H9 (cell line): ENCODE measurements around the gene UMPS. TPM values are rescaled to one million over a fixed set of nuclear protein-coding genes. Genes with fewer than 3 reads are reported as not detected.

ENCODE experiments used
- DNase-seq: peaks from one replicate; pipeline ENCODE4 v3.0.0-alpha.2; 2017
- H2AFZ ChIP-seq: one replicate; pipeline ENCODE4 v1.6.1; 2013; ENCODE audit warnings: mild to moderate bottlenecking, low read length, control low read depth, moderate library complexity
- H2AK5ac ChIP-seq: 2 replicates; pipeline ENCODE4 v1.6.1; 2013; ENCODE audit warnings: low read length, control low read depth, mixed read lengths; ENCODE audit not compliant: insufficient read length
- H2BK120ac ChIP-seq: one replicate; pipeline ENCODE4 v1.6.1; 2013; ENCODE audit warnings: low read depth, mild to moderate bottlenecking, low read length, control low read depth, inconsistent platforms; ENCODE audit not compliant: poor library complexity, severe bottlenecking
- H2BK12ac ChIP-seq: 2 replicates; pipeline ENCODE4 v1.6.1; 2013; ENCODE audit warnings: low read length, control low read depth, mixed read lengths, low read depth; ENCODE audit not compliant: insufficient read length
- H2BK15ac ChIP-seq: 2 replicates; pipeline ENCODE4 v1.6.1; 2013; ENCODE audit warnings: low read depth, low read length, control low read depth
- H2BK20ac ChIP-seq: one replicate; pipeline ENCODE4 v1.6.1; 2013; ENCODE audit warnings: low read depth, mild to moderate bottlenecking, low read length, control low read depth, inconsistent platforms; ENCODE audit not compliant: poor library complexity, severe bottlenecking
- H2BK5ac ChIP-seq: 2 replicates; pipeline ENCODE4 v1.6.1; 2013; ENCODE audit warnings: low read length, control low read depth, mixed read lengths; ENCODE audit not compliant: insufficient read length
- H3K14ac ChIP-seq: 2 replicates; pipeline ENCODE4 v1.6.1; 2013; ENCODE audit warnings: low read length, control low read depth; ENCODE audit not compliant: insufficient read depth
- H3K18ac ChIP-seq: 2 replicates; pipeline ENCODE4 v1.6.1; 2013; ENCODE audit warnings: low read depth, mild to moderate bottlenecking, mixed read lengths, low read length, control low read depth; ENCODE audit not compliant: insufficient read length
- H3K23ac ChIP-seq: 2 replicates; pipeline ENCODE4 v1.6.1; 2013; ENCODE audit warnings: low read length, control low read depth, mixed read lengths, low read depth; ENCODE audit not compliant: insufficient read length
- H3K23me2 ChIP-seq: 2 replicates; pipeline ENCODE4 v1.6.1; 2013; ENCODE audit warnings: low read depth, mild to moderate bottlenecking, mixed read lengths, low read length, control low read depth; ENCODE audit not compliant: insufficient read length, poor library complexity, severe bottlenecking
- H3K27ac ChIP-seq: 2 replicates; pipeline ENCODE4 v1.5.1; 2013; ENCODE audit warnings: low read length, control low read depth, mixed read lengths, low read depth; ENCODE audit not compliant: insufficient read length
- H3K27me3 ChIP-seq: 2 replicates; pipeline ENCODE4 v1.6.1; 2013; ENCODE audit warnings: low read length, control low read depth, inconsistent platforms; ENCODE audit not compliant: insufficient read depth
- H3K4ac ChIP-seq: 2 replicates; pipeline ENCODE4 v1.6.1; 2013; ENCODE audit warnings: low read depth, mild to moderate bottlenecking, control low read depth, inconsistent platforms, low read length, moderate library complexity
- H3K4me1 ChIP-seq: 2 replicates; pipeline ENCODE4 v1.6.1; 2013; ENCODE audit warnings: low read length, control low read depth, inconsistent platforms; ENCODE audit not compliant: insufficient read depth
- H3K4me2 ChIP-seq: 2 replicates; pipeline ENCODE4 v1.6.1; 2013; ENCODE audit warnings: low read length, control low read depth, mixed read lengths; ENCODE audit not compliant: insufficient read length, insufficient read depth
- H3K56ac ChIP-seq: 2 replicates; pipeline ENCODE4 v1.6.1; 2013; ENCODE audit warnings: low read depth, mild to moderate bottlenecking, mixed read lengths, low read length, control low read depth; ENCODE audit not compliant: insufficient read length
- H3K79me1 ChIP-seq: 2 replicates; pipeline ENCODE4 v1.6.1; 2013; ENCODE audit warnings: low read depth, mild to moderate bottlenecking, moderate library complexity, low read length, control low read depth, inconsistent platforms; ENCODE audit not compliant: insufficient read depth, poor library complexity, severe bottlenecking
- H3K79me2 ChIP-seq: 2 replicates; pipeline ENCODE4 v1.6.1; 2013; ENCODE audit warnings: low read length, control low read depth, inconsistent platforms; ENCODE audit not compliant: insufficient read depth
- H3K9ac ChIP-seq: 2 replicates; pipeline ENCODE4 v1.6.1; 2013; ENCODE audit warnings: low read length, control low read depth, mixed read lengths; ENCODE audit not compliant: insufficient read length; ENCODE audit errors: extremely low read depth
- H3K9me3 ChIP-seq: one replicate; pipeline ENCODE4 v1.6.1; 2013; ENCODE audit warnings: low read depth, low read length, inconsistent platforms; ENCODE audit not compliant: control insufficient read depth
- H3T11ph ChIP-seq: one replicate; pipeline ENCODE4 v1.6.1; 2013; ENCODE audit warnings: mild to moderate bottlenecking, low read length, control low read depth, inconsistent platforms
- H4K20me1 ChIP-seq: one replicate; pipeline ENCODE4 v1.6.1; 2013; ENCODE audit not compliant: control insufficient read depth, insufficient read length, insufficient read depth
- H4K5ac ChIP-seq: 2 replicates; pipeline ENCODE4 v1.6.1; 2013; ENCODE audit warnings: low read depth, mild to moderate bottlenecking, mixed read lengths, low read length, control low read depth; ENCODE audit not compliant: insufficient read length
- H4K8ac ChIP-seq: replicated peaks from 2 replicates; pipeline ENCODE4 v1.6.1; 2013; ENCODE audit warnings: low read length, control low read depth, mixed read lengths, low read depth; ENCODE audit not compliant: insufficient read length
- H4K91ac ChIP-seq: 2 replicates; pipeline ENCODE4 v1.6.1; 2013; ENCODE audit warnings: low read depth, mild to moderate bottlenecking, moderate library complexity, mixed read lengths, low read length, control low read depth; ENCODE audit not compliant: insufficient read length
- H3K27ac Mint-ChIP-seq, 3 experiments: 2 replicates in 2 of 3; 3 replicates in 1 of 3; pipeline ENCODE4 v1.8.0; 2020 to 2021; ENCODE audit warnings: mixed read lengths in 3 of 3, mild to moderate bottlenecking in 1 of 3, moderate library complexity in 1 of 3
- H3K27me3 Mint-ChIP-seq: 2 replicates; pipeline ENCODE4 v1.8.0; 2021; ENCODE audit warnings: low read depth, mild to moderate bottlenecking, moderate library complexity, mixed read lengths
- H3K36me3 Mint-ChIP-seq, 3 experiments: 2 replicates in 2 of 3; 3 replicates in 1 of 3; pipeline ENCODE4 v1.8.0; 2020 to 2021; ENCODE audit warnings: low read depth in 3 of 3, mixed read lengths in 3 of 3; ENCODE audit not compliant: insufficient read depth in 1 of 3
- H3K4me1 Mint-ChIP-seq, 2 experiments: 2 replicates each; pipeline ENCODE4 v1.8.0; 2020; ENCODE audit warnings: mixed read lengths in 2 of 2
- H3K4me3 Mint-ChIP-seq, 2 experiments: 2 replicates in 1 of 2; 3 replicates in 1 of 2; pipeline ENCODE4 v1.8.0; 2020 to 2021; ENCODE audit warnings: mild to moderate bottlenecking in 2 of 2, mixed read lengths in 2 of 2, moderate library complexity in 1 of 2
- H3K9me3 Mint-ChIP-seq, 2 experiments: 2 replicates in 1 of 2; 3 replicates in 1 of 2; pipeline ENCODE4 v1.8.0; 2020; ENCODE audit warnings: mild to moderate bottlenecking in 2 of 2, mixed read lengths in 2 of 2, moderate library complexity in 1 of 2
- WGBS: extraction: QIAGEN DNeasy Blood & Tissue Kit; methylation state at CpG from one replicate; pipeline ENCODE4 v1.1.7; 2013; ENCODE audit warnings: missing lambda C conversion rate, low lambda C conversion rate, mixed read lengths; ENCODE audit not compliant: insufficient read length; ENCODE audit errors: extremely low coverage; 5-methylcytosine and 5-hydroxymethylcytosine counted together
- total RNA-seq: library from RNA; stranded (reverse); gene quantifications from 2 replicates; pipeline ENCODE4 v1.2.1, GENCODE V29; 2021
- TF ChIP-seq, protein P1 (sequence below): fragments of 200-600 bp; sonication (generic); conservative IDR thresholded peaks from 3 replicates; pipeline ENCODE4 v1.8.0; 2021; ENCODE audit warnings: antibody characterized with exemption, mild to moderate bottlenecking

UMPS gene
- total RNA-seq, 1 experiment from 2014 or later, result 65.4 TPM

DNA sequence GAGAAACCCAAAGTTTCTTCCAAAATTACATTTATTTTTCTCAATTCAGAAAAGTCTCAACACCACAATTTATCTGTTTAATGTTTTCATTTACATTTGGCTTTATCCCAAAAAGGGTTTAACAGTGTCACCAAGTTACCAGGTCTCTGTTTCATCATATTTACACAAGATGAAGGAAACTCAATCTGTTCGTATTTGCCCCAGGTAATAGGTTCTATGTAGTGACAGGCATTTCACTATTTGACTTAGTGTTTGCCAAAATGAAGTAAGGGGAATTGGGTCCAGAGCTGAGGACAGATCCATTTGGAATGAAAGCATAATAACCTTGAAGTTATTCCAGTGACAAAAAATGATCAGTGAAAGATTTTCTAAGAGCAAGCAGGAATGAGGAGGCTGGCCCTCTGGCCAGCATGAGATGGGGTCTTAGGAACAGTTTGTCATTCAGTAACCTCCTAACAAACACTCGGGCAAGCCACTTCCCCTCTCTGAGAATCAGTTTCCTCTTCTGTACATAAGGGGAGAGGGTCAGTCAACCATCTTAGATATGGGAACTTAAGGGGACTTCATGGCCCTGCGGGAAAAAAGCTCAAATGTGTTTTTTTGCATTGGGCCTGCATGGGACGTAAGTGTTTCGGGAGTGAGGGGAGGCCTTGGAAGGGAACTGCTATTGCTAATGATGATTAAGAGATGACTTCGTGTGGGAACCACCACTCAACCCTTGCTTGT is 31.8 kb downstream of the UMPS start:
- no peak overlapping the region for H3K4ac ChIP-seq
- DNase-seq, result no peak
- H3K23me2 ChIP-seq, result no peaks in the 10 kb centered on the region
- H3K36me3 Mint-ChIP-seq, result peaks cover 26 to 48% (median 40%) of the 10 kb centered on the region in 3 experiments
- no peak overlapping the region for H2BK20ac ChIP-seq
- H3K9me3 Mint-ChIP-seq, result no peaks in the 10 kb centered on the region
- H2AK5ac ChIP-seq, result no peak overlapping the region
- H3K56ac ChIP-seq, result no peak overlapping the region
- H3K27me3 ChIP-seq, result no peaks in the 10 kb centered on the region
- no peak overlapping the region for H3K4me3 Mint-ChIP-seq
- H3K4me2 ChIP-seq, result no peak overlapping the region
- no peaks in the 10 kb centered on the region for H3K79me1 ChIP-seq
- H3K4me1 ChIP-seq, result no peaks in the 10 kb centered on the region
- no peaks in the 10 kb centered on the region for H4K20me1 ChIP-seq
- no CpG with 5 or more reads among the region's 6 CpGs for WGBS
- no peak overlapping the region for H4K5ac ChIP-seq
- no peak overlapping the region for H2AFZ ChIP-seq
- TF ChIP-seq, protein P1, sequence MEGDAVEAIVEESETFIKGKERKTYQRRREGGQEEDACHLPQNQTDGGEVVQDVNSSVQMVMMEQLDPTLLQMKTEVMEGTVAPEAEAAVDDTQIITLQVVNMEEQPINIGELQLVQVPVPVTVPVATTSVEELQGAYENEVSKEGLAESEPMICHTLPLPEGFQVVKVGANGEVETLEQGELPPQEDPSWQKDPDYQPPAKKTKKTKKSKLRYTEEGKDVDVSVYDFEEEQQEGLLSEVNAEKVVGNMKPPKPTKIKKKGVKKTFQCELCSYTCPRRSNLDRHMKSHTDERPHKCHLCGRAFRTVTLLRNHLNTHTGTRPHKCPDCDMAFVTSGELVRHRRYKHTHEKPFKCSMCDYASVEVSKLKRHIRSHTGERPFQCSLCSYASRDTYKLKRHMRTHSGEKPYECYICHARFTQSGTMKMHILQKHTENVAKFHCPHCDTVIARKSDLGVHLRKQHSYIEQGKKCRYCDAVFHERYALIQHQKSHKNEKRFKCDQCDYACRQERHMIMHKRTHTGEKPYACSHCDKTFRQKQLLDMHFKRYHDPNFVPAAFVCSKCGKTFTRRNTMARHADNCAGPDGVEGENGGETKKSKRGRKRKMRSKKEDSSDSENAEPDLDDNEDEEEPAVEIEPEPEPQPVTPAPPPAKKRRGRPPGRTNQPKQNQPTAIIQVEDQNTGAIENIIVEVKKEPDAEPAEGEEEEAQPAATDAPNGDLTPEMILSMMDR, result no peak
- H3K79me2 ChIP-seq, result no peaks in the 10 kb centered on the region
- no peak overlapping the region for H2BK15ac ChIP-seq
- H3K18ac ChIP-seq, result no peak overlapping the region
- no peak overlapping the region for H4K8ac ChIP-seq
- peaks cover 21 to 24% of the 10 kb centered on the region in 2 experiments for H3K4me1 Mint-ChIP-seq
- H2BK120ac ChIP-seq, result no peak overlapping the region
- H3K23ac ChIP-seq, result no peak overlapping the region
- H3K14ac ChIP-seq, result no peak overlapping the region
- no peak overlapping the region for H4K91ac ChIP-seq
- H3K9me3 ChIP-seq, result no peaks in the 10 kb centered on the region
- no peak overlapping the region for H3T11ph ChIP-seq
- no peak overlapping the region for H2BK5ac ChIP-seq
- no peak overlapping the region for H2BK12ac ChIP-seq
- no peaks in the 10 kb centered on the region for H3K27me3 Mint-ChIP-seq
- H3K27ac ChIP-seq, result no peak overlapping the region
- H3K27ac Mint-ChIP-seq, result no peak overlapping the region; a peak in 2 of 7 replicates
- no peak overlapping the region for H3K9ac ChIP-seq
